Pons (tissue), 1 donor: ENCODE results near the gene ELP4.
"Not testable (repeated sequence)": the region's sequence is repeated elsewhere in the genome, so short reads cannot be mapped to it uniquely, and the experiment has no call there.

Experiments used
- DNase-seq: peaks from one replicate; pipeline ENCODE4 v3.0.0-alpha.2; 2016; ENCODE audit warnings: low spot score

ELP4 gene, protein sequence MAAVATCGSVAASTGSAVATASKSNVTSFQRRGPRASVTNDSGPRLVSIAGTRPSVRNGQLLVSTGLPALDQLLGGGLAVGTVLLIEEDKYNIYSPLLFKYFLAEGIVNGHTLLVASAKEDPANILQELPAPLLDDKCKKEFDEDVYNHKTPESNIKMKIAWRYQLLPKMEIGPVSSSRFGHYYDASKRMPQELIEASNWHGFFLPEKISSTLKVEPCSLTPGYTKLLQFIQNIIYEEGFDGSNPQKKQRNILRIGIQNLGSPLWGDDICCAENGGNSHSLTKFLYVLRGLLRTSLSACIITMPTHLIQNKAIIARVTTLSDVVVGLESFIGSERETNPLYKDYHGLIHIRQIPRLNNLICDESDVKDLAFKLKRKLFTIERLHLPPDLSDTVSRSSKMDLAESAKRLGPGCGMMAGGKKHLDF

DNA sequence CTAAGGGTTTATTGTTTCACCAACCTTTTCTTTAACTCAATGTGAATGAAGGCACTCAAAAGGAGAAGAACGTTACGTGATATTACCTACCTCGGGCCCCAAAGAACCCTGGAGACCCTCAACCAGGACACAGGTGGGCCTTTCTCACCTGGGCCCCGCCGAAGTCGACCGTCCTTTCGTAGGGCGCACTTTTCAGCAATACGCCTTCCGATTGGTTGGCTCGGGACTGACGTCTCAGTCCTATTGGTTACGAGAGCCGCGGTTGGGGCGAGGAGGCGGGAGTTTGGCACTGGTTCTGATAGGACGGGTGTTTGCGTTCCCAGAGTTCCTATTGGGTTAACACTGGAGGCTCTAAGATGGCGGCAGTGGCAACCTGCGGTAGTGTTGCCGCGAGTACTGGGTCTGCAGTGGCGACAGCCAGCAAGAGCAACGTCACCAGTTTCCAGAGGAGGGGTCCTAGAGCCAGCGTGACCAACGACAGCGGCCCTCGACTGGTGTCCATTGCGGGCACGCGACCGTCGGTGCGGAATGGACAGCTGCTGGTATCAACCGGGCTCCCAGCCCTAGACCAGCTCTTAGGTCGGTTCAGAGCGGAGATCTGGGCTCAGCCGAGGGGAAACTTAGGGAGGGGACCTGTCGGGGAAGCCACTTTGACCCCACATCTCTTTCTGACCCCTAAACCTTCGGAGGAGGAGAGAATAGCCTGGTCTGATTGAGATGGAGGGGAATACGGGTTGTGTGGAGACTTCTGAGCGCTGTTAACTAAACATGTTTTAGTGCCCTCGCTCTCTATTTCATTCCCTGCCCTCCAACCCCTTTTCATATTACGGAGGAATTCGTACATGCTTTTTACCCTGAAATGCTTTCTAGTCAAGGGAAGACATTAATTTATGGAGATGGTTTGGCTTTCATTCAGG lies at the start of gene ELP4, which contains the start of gene IMMP1L:
TSS of gene ELP4 (plus strand) at position 339 of the 917 bp plus-strand sequence. CDS start at position 357, 18 bp downstream.
TSS of gene IMMP1L (minus strand) at position 194 of the 917 bp plus-strand sequence. CDS start 46,346 bp downstream, outside the sequence.
- DNase-seq: peak; percentile 98

DNA sequence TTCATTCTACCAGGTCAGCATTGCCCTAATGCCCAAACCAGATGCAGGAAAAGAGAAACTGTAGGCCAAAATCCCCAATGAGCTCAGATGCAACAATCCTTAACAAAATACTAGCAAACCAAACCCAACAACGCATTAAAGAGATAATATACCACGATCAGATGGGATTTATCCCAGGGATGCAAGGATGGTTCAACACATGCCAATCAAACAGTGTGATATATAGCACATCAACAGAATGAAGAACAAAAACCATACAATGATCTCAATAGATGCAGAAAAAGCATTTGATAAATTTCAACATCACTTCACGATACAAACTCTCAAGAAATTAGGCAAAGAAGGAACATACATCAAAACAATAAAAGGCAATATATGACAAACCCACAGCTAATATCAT lies 45.1 kb upstream of the ELP4 start:
- no peak for DNase-seq

DNA sequence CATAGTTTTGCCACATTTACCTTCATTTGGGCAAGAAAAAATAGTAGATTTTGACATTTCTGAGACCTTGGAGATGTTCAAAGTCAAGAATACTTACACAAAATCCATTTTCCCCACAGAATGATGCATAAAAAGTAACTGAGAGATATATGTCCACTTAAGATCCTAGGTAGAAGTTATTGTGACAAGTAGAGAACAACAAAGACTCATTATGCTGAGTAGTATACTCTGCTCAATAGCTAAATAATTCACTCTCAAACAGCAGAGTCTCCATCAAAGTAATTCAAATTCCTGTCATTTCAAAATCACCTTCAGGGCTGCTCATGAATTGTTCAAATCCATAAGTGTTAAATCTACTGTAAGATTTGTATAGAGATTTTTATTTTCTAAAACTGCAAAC lies 35.5 kb upstream of the ELP4 start:
- no peak for DNase-seq

DNA sequence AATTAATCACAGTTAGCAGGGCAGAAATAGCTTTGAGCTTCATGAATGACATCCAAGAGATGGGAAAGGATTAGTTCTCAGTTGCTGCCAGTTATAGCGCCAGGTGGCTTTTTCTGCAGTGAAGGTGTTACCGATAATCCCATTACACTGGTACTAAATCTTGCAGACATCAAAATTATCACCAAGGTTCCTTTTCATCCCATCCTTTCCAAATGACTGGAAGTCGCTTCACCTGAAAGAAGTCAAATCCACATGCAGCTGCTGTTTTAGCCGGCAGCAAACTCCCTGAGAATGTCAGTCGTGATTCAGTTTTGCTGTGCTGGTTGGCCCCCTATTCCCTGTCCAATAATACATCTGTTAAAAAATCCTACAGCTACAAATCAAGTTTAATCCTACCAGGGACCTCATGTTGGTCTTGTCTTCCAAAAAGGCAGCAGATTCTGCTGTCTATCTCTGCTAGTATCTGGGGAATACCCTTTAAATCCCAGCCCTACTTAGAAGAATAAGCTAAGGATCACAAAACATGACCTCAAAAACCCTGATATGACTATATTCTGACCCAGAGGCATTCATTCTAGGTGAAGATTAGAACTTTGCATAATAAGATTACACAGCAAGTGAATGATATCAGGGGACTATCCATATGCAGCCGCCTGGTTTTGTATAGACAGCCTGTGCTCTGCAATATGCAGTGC lies 31.9 kb upstream of the ELP4 start:
- no peak for DNase-seq

DNA sequence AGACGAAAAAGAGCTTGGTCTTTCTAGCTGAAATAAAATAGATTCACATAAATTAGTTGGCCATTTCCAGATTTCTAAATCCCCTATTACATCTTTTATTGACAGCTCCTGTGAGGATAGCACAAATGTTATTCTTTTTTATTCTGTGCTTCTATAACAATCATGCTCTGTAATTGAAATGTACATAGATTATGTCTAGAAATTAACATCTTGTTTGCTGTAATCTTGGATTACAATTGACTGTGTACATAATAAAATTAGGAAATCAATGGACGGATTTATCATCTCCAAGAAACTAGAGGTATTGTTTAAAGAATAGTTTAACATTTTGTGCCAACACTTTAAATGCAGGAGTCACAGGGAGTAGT lies 31.4 kb upstream of the ELP4 start:
- no peak for DNase-seq

DNA sequence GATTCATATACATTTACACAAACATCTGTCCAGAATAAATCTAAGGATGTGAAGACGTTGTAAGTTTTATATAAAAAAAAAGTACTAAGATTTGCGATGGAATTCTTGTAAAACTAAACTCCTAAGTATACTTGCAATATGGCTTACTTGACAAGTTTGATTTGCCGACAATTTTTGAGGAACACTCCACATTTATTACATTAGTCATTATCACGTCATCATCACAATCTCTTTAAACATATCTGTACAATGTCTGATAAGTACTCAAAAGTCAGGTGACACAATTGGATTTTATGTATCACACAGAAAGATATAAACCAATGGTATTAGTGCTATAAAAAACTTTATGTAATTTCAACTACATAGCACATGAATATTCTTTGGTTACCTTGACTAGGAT lies 30.5 kb upstream of the ELP4 start:
- DNase-seq: no peak

DNA sequence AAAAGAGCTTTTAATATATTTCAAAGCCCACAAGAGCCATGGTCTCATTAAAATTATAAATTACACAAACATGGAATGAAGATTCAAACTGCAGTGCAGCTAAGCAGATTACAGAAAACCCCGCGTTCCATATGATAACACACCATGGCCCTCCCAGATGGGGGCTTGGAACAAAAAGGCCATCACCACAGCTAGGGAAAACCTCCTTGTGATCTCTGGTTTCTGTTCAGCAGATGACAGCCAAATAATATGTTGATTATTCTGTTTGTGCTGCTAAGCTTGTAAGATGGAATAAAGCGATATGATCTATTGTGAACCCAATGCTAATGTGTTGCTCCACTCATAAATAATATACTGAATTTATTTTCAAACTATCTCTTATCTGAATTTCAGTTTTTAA lies 28.6 kb upstream of the ELP4 start:
- DNase-seq: no peak

DNA sequence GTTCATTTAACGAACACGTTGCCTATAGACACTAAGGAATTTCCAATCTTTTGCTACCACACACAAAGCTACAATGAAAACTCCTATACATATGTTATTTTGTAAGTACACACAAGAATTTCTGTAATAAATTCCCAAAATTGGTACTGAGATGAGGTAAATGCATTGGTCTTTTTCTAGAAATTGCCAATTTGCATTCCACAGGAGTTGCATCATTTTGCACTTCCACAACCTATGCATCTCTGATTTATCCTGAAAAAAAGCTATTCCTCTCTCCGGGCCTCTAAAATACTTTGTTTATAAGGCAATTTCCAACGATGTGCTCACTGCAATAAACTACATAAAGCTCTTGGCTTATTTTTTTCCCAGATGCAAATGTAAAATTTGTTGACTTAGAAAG lies 25.1 kb upstream of the ELP4 start:
- no peak for DNase-seq

DNA sequence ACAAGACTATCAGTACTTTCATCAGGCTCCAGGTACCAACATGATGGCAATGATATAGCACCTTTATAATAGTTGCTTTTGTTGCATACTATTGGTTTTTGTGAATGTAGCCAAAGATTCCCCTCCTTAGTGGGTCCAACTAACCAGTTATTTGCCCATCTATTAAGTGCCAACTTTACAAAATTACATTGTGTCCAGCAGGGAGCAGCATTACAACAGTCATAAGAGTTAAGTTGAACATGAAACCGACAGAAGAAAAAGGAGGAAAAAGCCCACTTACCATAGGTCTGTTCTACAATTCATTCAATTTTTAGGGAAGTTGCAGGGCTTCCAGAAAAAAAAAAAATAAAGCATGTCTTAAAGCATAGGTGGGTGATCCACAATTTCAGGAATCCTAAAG lies 21.7 kb upstream of the ELP4 start:
- peak; percentile 46 for DNase-seq

DNA sequence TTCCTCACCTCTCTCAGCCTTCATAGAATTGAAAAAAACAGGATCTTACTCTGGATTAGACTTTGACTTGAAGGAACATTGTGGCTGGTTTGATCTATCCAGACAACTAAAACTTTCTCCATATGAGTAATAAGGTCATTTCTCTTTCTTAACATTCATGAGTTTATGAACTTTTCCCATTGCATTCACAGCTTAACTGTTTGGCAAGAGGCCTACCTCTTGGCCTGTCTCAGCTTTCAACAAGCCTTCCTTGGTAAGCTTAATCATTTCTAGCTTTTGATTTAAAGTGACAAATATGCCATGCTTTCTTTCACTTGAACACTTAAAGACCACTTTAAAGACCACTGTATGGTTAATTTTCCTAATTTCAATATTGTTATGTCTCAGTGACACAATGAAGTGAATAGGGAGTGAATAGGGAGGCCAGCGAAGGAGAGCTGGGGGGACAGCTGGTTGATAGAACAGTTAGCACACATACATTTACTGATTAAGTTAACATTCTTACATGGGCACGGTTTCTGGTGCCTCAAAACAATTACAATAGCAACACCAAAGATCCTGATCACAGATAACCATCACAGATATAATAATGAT lies 17.1 kb upstream of the ELP4 start:
- no peak for DNase-seq

DNA sequence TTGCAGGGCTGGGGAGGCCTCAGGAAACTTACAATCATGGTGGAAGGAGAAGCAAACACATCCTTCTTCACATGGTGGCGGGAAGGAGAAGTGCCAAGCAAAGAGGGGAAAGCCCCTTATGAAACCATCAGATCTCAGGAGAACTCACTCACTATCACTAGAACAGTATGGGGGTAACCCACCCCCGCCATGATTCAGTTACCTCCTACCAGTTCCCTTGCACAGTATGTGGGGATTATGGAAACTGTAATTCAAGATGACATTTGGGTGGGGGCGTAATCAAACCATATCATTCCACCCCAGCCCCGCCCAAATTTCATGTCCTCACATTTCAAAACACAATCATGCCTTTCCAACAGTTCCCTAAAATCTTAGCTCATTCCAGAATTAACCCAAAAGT lies 16.3 kb upstream of the ELP4 start:
- DNase-seq: no peak

DNA sequence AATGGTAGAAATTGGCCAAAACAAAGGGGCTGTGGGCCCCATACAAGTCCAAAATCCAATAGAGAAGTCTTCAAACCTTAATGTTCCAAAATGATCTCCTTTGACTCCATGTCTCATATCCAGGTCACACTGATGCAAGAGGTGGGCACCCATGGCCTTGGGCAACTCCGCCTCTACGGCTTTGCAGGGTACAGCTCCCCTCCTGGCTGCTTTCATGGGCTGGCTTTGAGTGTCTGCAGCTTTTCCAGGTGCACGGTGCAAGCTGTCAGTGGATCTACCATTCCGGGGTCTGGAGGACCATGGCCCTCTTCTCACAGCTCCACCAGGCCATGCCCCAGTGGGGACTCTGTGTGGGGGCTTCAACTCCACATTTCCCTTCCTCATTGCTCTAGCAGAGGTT lies 15.8 kb upstream of the ELP4 start:
- DNase-seq: not testable (repeated sequence)

DNA sequence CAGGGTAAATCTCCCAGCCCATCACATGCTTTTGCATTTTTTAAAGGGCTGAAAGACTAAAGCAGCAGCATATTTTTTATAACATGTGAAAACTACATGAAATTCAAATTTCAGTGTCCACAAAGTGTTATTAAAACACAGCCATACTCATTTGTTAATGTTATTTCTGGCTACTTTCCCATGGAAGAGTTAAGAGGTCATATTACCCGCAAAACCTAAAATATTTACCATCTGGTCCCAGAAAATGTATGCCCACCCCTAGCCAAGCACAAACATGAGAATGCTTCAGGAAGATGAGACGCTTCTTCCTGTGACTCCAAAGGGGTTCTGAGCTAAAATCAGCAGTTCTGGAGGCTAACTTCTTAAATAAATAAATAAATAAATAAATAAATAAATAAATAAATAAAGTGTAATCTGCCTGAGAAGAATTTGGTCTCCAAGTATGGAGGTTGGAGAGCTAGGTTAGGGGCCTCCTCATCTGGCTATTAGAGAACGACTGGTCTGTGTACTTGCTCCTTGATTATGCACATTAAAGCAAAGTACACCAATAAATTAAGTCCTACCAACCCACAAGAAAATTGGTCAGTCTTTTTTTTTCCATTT lies 9.9 kb upstream of the ELP4 start:
- no peak for DNase-seq

DNA sequence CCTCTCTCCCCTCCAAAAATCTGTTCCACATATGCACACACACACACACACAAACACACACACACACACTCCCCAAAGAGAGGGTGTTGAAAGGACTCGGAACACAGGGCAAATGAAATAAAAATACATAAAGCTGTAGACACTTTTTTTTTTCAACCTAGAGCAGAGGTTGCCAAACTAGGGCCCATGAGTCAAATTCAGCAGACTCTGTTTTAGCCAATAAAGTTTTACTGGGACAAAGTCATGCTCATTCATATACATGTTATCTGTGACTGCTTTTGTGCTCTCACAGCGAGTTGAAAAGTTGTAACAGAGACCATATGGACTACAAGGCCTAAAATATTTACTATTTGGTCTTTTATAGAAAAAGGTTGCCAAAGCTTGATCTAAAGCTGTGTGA lies 9.0 kb upstream of the ELP4 start:
- DNase-seq: no peak

DNA sequence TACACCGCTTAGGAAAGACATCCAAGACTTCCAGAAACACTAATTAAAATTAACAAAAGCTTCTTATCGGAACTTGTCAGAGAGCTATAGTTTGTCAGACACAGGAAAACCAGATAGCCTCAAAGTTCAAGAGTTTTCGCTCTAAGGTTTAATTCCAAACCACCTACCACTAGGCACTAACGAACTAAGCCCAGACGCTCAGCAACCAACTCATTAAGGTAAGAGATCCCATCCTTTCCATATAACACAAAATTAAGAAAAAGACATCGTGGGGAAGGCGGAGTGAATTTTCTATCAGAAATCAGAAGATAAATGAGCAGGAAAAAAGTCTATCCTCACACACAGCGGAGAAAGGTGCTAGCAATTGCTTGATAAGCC lies 527 bp upstream of the ELP4 start:
- no peak for DNase-seq

DNA sequence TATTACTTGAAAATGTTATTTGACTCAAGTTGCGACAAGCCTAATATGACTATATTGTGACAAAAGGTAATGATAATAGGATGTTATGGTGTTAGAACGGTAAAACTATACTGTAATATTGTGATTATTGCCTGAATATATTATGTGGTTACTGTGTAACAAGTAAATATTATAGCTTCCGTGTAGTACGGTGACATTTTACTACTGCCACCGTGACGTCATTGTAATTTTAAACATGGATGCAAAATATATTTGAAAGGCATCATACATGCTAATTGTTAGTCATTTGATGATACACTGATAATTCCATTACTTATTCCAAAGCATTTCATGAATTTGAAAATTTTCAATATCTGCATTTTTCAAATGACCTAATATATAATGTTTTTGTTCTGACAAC lies 2.5 kb downstream of the ELP4 start:
- no peak for DNase-seq

DNA sequence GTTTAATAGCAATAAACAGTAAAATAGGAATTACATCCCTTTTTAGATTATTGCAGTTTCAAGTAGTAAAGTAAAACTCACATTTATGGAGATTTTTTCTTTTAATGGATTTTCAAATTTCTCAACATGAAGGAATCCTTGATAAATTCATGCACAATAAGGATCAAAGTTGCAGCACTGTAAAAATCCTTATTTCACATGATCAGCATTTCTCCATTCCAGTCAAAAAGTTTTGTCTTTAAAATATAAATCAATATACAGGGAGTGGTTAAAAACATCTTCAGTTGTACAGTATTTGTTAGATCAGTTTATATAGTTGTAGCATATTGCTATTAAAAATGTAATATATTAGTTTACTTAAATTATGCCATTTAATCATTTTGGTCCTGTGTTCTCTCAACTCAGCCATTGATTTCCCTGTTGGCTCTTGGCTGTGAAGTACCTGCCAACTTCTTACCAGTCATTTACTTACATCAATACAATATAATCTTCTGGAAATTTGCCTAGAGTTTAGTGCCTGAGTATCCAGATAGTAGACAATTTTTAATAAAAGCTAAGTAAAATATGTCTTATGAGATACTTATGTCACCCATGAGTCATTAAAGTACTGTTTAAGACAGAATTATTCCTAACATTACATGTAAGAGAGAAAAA lies 12.1 kb downstream of the ELP4 start:
- no peak for DNase-seq

DNA sequence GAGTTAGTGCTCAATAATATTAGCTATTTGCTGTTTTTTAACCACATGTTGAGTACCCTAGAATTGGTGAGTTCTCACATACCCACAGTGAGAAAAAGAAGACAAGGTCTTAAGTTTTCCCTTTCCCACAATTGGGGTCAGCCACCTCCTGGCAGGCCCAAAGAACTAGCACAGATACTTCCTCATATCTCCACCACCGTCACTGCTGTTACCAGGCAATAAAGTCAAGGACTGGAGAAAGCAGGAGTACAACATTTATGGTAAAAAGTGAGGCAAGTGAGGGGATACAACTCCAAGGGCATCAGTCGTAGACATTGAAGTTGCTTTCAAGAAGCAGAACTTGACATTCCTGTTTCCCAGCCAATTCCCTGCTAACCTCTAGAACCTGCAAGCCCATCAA lies 19.6 kb downstream of the ELP4 start:
- DNase-seq: no peak

DNA sequence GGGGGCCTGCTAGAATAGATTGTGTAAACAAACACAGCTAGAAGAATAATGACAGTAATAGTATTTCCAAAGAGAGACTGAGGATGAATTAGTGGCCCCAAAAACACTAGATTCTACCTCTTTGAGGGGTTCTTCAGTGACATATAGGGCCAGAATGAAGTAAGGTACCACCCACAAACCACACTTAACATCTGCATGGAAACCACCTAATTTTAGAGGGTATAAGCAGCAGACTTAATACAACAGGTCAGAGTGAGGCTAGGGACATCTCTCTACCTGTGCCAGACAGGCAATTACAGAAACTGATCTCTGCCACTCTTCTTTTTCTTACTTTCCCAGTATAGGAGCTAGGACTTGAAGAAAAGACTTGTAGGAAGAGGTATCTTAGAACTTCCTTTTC lies 20.1 kb downstream of the ELP4 start:
- no peak for DNase-seq

DNA sequence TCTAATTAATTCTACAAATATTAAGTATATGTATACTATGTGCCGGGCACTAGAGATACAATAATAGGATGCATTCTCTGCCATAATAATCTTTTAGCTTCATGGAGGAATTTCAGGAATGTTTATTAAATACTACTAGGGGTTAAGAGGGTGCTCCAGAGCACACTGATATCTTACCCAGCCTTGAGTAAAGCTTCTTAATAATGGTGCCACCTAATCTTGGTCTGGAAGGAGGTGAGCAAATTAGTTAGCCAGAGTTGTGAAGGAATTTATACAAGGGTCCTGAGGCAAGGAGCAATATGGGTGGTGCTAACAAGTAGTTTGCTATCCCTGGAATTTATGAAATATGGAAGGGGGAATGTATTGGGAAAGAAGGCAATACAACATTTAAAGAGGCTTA lies 21.7 kb downstream of the ELP4 start:
- DNase-seq: no peak

DNA sequence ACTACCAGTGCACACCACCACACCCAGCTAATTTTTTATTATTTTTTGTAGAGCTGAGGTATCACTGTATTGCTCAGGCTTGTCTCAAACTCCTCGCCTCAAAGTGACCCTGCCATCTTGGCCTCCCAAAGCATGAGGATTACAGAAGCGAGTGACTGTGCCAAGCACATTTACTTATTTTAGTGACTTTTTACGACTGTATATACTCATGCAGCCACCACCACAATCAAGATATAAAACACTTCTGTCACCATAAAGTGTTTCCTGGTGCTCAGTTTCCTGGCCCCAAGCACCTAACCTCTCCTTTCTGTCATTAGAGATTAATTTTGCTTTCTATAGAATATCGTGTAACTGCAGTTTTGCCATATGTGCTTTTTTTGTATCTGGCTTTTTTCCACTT lies 25.9 kb downstream of the ELP4 start:
- no peak for DNase-seq
